Upper lobe of left lung (tissue), 6 donors: ENCODE measurements around the gene YIPF1. TPM values are rescaled to one million over a fixed set of nuclear protein-coding genes. Genes with fewer than 3 reads are reported as not detected.

Experiments used
- ATAC-seq, 2 donors: fragments of 200-7000 bp; cut with Tn5 transposase; one replicate each; pipeline ENCODE4 v1.9.1; 2022; ENCODE audit warnings: mild to moderate bottlenecking in 2 of 2, moderate library complexity in 2 of 2; ENCODE audit not compliant: low FRiP score in 2 of 2
- DNase-seq, 2 donors: peaks; one replicate each; pipeline ENCODE4 v3.0.0-alpha.2; 2019 to 2020
- H3K27ac ChIP-seq, 4 donors: fragments of 200-600 bp; sonication (generic); one replicate each; pipeline ENCODE4 v1.5.1; 2016 to 2019
- H3K27me3 ChIP-seq, 4 donors: fragments of 200-600 bp; sonication (generic); one replicate each; pipeline ENCODE4 v1.5.1; 2017 to 2019
- H3K36me3 ChIP-seq, 4 donors: fragments of 200-600 bp; sonication (generic); one replicate each; pipeline ENCODE4 v1.5.1; 2016 to 2019
- H3K4me1 ChIP-seq, 4 donors: fragments of 200-600 bp; sonication (generic); one replicate each; pipeline ENCODE4 v1.5.1; 2018 to 2019
- H3K4me3 ChIP-seq, 4 donors: fragments of 200-600 bp; sonication (generic); one replicate each; pipeline ENCODE4 v1.5.1; 2017 to 2019; ENCODE audit warnings: mild to moderate bottlenecking in 2 of 4, moderate library complexity in 1 of 4
- H3K9me3 ChIP-seq, 4 donors: fragments of 200-600 bp; sonication (generic); one replicate each; pipeline ENCODE4 v1.5.1; 2018 to 2019
- CTCF ChIP-seq, 6 experiments: fragments of 450-650 bp in 4 of 6; fragments of 200-600 bp in 2 of 6; sonication (generic) in 2 of 6; IDR thresholded peaks; one replicate each; pipeline ENCODE4 v1.5.1; 2016 to 2019; ENCODE audit warnings: antibody characterized with exemption in 6 of 6
- EP300 ChIP-seq, 4 donors: sonication (generic); formaldehyde crosslinking; IDR thresholded peaks; one replicate each; pipeline ENCODE4 v1.5.1; 2017; ENCODE audit warnings: antibody characterized with exemption in 4 of 4, control low read depth in 2 of 4
- POLR2A ChIP-seq, 4 donors: fragments of 450-650 bp; IDR thresholded peaks; one replicate each; pipeline ENCODE4 v1.5.1; 2016 to 2017; ENCODE audit warnings: antibody characterized with exemption in 4 of 4, mild to moderate bottlenecking in 2 of 4
- POLR2AphosphoS5 ChIP-seq, 2 donors: sonication (generic); formaldehyde crosslinking; IDR thresholded peaks; one replicate each; pipeline ENCODE4 v1.5.1; 2017; ENCODE audit warnings: antibody characterized with exemption in 2 of 2
- whole genome bisulfite sequencing, 2 donors: methylation state at CpG; one replicate each; pipeline ENCODE4 v1.1.5; 2017 to 2018; 5-methylcytosine and 5-hydroxymethylcytosine counted together
- total RNA-seq, 6 donors: library from RNA; depleted of rRNA in 4 of 6; stranded (reverse); fragments of >200 nt in 4 of 6; gene quantifications; one replicate each; pipeline versions ENCODE4 v1.1.0 to v1.2.1, GENCODE V29; 2016 to 2021
- donor health status: DM: no; HTN: no; CAD: no; lungs with moderate emphysema.
- donor health status: DM: no; HTN: yes; CAD: no; lungs with severe emphysema.

The YIPF1 gene
- total RNA-seq, 6 donors from 2014 or later, result 14.8 to 52.4 (median 22.0) TPM

DNA sequence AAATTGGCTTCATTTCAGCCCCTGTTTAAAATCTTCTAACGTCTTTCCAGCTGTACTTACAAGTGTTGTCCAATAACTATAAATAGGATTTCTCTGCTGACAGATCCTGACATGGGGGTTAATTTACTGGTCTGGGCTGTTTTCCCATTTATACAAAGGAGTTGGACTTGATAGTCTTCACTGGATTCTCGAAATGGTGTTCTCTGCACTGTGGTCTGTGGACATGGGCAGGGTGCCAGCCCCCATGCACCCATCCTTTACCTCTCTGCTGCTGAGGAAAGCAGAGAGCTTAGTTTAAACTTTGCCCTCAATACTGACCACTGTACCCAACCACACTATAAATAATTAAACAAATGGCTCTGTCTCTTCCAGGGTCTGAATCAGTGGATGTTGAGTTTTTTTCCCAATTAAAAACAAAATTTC lies 9.6 kb upstream of the YIPF1 start:
- no peaks in the 10 kb centered on the region for H3K9me3 ChIP-seq
- H3K36me3 ChIP-seq, result no peaks in the 10 kb centered on the region
- H3K27ac ChIP-seq, result no peak overlapping the region
- TF ChIP-seq POLR2AphosphoS5 (IDR thresholded peaks at IDR 0.05), result no peak
- no peak for TF ChIP-seq CTCF (IDR thresholded peaks at IDR 0.05)
- TF ChIP-seq POLR2A (IDR thresholded peaks at IDR 0.05), result no peak
- no peak for DNase-seq
- H3K4me3 ChIP-seq, result no peak overlapping the region
- 4 to 26% methylated on average over 2 of the region's 2 CpGs for WGBS, 2 donors
- H3K27me3 ChIP-seq, result no peaks in the 10 kb centered on the region
- H3K4me1 ChIP-seq, result peaks cover 0 to 13% (median 8%) of the 10 kb centered on the region in 4 donors
- ATAC-seq, result no peak

GRCh38 chr1:53896635-53897229 lies 7.1 kb upstream of the YIPF1 start:
- no peak overlapping the region for H3K4me3 ChIP-seq
- no peaks in the 10 kb centered on the region for H3K9me3 ChIP-seq
- no peaks in the 10 kb centered on the region for H3K36me3 ChIP-seq
- H3K27ac ChIP-seq, result no peak overlapping the region
- peaks cover 0 to 13% (median 11%) of the 10 kb centered on the region in 4 donors for H3K4me1 ChIP-seq
- TF ChIP-seq POLR2AphosphoS5 (IDR thresholded peaks at IDR 0.05), result no peak
- no peak for TF ChIP-seq CTCF (IDR thresholded peaks at IDR 0.05)
- TF ChIP-seq EP300 (IDR thresholded peaks at IDR 0.05), result no peak
- no peak for TF ChIP-seq POLR2A (IDR thresholded peaks at IDR 0.05)
- ATAC-seq (peak in 1 of 2 donors; percentile 44), DNase-seq (no peak)
- H3K27me3 ChIP-seq, result no peaks in the 10 kb centered on the region
- WGBS, 2 donors, result 54 to 69% methylated on average over 2 of the region's 2 CpGs

DNA sequence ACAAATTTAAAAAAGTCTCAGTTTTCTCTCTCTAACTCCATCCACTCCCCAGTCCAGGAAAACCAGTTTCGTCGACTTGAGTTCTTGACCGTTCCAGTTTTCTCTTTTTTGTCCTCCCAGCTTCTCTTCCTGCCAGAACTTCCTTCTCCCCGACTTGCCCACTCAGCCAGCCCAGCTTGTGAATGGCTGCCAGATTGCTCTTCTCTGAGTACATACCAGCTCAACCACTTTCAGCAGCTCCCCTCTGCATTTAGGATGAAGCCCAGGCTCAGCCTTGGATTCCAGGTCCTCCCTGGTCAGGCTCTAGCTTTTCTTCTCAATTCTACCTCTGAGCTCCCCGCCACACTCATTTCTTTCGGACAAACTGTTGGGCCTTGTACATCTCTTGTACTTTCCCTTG lies 5.8 kb upstream of the YIPF1 start:
- TF ChIP-seq EP300 (IDR thresholded peaks at IDR 0.05), result no peak
- TF ChIP-seq CTCF (IDR thresholded peaks at IDR 0.05), result no peak
- no peak for TF ChIP-seq POLR2AphosphoS5 (IDR thresholded peaks at IDR 0.05)
- DNase-seq (no peak), ATAC-seq (peak in 1 of 2 donors; percentile 7)
- Histone ChIP-seq H3K27me3 (no peaks in the 10 kb centered on the region), H3K4me1 (peaks cover 2 to 15% (median 13%) of the 10 kb centered on the region in 4 donors), H3K4me3 (no peak overlapping the region), H3K27ac (no peak overlapping the region), H3K36me3 (no peaks in the 10 kb centered on the region), H3K9me3 (no peaks in the 10 kb centered on the region)
- WGBS, 2 donors, result 51 to 53% methylated on average over 6 of the region's 6 CpGs

GRCh38 chr1:53894644-53895043 lies 5.0 kb upstream of the YIPF1 start:
- DNase-seq, result no peak
- WGBS, 2 donors, result 92 to 94% methylated on average over 5 of the region's 5 CpGs
- H3K4me1 ChIP-seq, result peaks cover 5 to 20% (median 16%) of the 10 kb centered on the region in 4 donors
- no peaks in the 10 kb centered on the region for H3K9me3 ChIP-seq
- ATAC-seq, result no peak
- no peak overlapping the region for H3K27ac ChIP-seq
- no peak overlapping the region for H3K4me3 ChIP-seq
- H3K36me3 ChIP-seq, result no peaks in the 10 kb centered on the region
- no peaks in the 10 kb centered on the region for H3K27me3 ChIP-seq
- no peak for TF ChIP-seq CTCF (IDR thresholded peaks at IDR 0.05)
- no peak for TF ChIP-seq EP300 (IDR thresholded peaks at IDR 0.05)
- TF ChIP-seq POLR2AphosphoS5 (IDR thresholded peaks at IDR 0.05), result no peak
- TF ChIP-seq POLR2A (IDR thresholded peaks at IDR 0.05), result no peak

GRCh38 chr1:53893999-53894636 lies 4.5 kb upstream of the YIPF1 start, which contains the start of gene DIO1:
TSS of gene DIO1 (plus strand) at chr1:53894187. CDS start at chr1:53894211, 24 bp downstream.
- Histone ChIP-seq H3K27ac (no peak within 1 kb of the TSS), H3K36me3 (no peaks in the 10 kb centered on the region), H3K4me3 (no peak within 1 kb of the TSS), H3K27me3 (no peaks in the 10 kb centered on the region), H3K4me1 (peaks cover 5 to 18% (median 12%) of the 10 kb centered on the region in 4 donors), H3K9me3 (no peaks in the 10 kb centered on the region)
- 70 to 79% methylated on average over 14 of the region's 14 CpGs for WGBS, 2 donors
- no peak for TF ChIP-seq POLR2A (IDR thresholded peaks at IDR 0.05)
- TF ChIP-seq POLR2AphosphoS5 (IDR thresholded peaks at IDR 0.05), result no peak
- TF ChIP-seq CTCF (IDR thresholded peaks at IDR 0.05), result no peak
- no peak for TF ChIP-seq EP300 (IDR thresholded peaks at IDR 0.05)
- no peak for ATAC-seq
- peak in 1 of 2 donors; percentile 6 for DNase-seq
